HG02852 (cell line): ENCODE measurements around the gene SCYGR8.

Experiments used
- ATAC-seq: cut with Tn5 transposase; IDR thresholded peaks from one replicate; pipeline ENCODE4 v1.9.1; 2021; ENCODE audit warnings: mild to moderate bottlenecking, moderate library complexity; ENCODE audit not compliant: unreplicated experiment

Gene SCYGR8

DNA sequence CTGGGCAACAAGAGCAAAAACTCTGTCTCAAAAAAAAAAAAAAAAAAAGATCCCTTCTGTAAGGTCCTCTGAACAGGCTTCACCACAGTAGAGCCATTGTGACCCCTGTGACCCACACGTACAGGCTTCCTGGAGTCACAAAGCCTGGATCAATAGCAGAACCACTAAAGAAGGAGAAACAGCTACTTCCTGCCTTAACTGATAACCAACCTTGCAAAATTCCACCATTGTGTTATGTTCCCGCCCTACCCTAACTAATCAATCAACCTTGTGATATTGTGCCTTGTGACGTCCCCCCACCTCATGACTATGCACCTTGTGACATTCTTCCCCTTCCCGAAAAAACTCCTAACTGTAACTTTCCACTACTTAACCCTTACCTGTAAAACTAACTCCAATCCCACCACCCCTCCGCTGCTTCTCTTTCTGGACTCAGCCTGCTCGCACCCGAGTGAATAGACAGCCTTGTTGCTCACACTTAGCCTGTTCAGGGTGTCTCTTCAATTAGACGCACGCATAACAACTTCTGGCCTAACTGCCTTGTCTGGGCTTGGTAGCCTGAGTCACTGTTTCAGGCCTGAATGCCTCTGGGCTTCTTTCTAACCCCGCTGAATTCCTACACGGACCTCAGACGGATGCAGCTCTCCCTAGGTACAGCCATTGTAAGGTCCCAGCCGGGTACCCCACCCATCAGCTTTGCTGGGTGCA, 13.9 kb downstream of the SCYGR8 start:
- ATAC-seq: no peak

DNA sequence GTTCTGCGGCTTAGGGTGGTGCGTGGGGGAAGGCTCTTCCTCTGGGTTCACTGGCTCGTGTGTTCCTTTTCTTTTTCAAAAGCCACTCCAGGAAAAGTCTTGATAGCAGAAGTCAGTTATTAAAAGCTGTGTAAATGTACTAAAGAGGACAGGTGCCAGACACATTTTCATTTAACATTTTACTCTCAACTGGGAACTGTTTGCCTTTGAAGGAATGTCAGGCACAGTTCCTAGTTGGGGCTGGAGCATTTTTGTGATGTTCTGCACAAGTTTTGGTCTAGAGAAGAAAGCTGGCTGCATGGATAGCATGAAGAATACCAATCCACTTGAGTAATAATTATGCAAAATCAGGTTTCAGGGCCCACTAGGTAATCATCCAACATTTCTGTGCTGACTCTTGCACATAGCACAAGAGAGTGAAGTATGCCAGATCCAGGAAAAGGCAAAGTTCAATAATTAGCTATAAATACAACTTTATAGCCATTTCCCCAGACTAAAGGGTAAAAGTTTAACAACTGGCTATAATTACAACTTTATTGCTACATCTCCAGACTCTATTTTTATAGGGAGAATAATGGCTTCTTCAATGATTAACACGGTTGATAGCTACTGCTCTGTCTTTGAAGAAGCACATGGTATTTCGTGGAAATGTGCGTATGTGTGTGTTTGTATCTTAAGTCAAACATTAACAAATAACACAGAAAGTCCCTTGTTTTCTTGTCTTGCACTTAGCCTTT, 16.2 kb downstream of the SCYGR8 start:
- no peak for ATAC-seq

DNA sequence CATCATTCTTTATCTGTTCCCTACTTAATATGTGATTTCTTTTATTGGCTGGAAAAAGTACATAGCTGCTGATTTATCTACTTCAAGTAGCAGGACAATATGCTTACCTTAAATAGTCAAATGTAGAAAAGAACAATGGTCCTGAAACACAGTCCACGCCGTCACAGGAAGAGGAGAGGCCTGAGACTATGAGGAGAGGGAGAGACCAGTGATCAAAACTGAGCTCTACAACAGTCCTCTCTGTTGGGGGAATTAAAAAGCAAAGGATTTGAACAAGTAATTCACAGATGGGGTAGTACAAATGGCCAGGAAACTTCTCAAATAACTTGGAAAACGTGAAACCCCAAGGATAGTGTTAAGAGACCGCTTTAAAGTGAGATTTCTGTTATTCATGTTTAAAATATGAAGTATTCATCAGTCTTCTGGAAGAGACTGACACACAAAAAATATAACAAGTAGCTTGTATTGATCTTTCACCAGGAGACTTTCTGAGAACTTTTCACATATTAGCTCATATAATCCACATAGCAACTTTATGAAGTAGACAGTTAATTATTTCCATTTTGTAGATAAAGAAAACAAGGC, 20.2 kb downstream of the SCYGR8 start:
- no peak for ATAC-seq

DNA sequence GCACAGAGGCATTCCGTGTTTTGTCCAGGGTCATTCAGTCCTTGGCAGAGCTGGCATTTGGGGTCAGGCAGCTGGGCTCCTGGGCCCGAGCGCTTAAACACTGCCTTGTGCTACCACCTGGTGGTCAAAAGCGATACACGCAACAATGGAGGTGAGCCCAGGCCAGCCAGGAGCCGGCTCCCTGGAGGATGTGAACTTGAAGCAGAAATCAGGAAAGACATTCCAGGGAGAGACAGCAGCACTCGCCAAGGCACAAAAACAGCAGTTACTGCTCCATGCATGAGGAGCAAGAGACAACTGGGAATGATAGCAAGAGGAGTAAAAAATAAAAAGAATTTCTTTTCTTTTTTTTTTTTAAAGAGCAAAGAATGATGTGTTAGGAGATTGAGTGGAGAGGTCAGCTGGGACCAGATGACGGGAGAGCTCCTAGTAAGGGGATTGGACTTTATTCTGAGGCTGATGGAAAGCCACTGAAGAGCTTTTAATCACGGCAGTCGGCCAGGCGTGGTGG, 20.7 kb downstream of the SCYGR8 start:
- ATAC-seq: peak; percentile 93

DNA sequence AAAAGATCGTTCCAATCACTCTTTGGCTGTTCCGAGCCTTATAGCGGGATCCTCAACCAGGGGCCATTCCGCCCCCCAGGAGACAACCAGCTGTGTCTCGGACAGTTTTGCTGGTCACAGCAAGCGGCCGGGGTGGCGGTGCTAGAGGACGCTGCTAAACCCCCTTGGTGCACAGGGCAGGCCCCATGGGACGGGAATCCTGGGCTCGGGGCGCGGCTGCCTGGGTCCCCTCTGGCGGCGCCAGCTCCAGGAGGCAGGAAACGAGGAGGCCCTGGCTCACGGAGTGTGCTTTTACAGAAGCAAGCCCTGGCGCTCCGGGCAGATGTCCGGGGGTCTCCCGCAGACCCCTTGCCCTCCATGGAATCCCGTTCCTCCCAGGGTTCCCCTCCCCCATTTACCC, 22.1 kb downstream of the SCYGR8 start:
- no peak for ATAC-seq

DNA sequence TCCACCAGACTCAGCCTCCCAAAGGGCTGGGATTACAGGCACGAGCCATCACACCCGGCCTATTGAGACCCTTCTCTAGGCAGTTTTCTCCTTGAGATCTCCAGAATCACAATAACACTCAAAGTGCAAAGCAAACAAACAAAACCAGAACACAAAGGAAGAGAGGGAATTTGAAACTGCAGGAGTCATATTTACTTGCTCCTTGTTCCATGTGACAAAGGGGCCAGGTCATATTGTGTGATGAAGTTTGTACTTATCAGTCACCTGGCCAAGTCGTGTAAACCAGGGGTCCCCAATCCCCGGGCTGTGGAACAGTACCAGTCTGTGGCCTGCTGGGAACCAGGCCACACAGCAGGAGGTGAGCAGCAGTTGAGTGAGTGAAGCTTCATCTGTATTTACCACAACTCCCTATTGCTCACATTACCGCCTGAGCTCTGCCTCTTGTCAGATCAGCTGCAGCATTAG, 26.5 kb downstream of the SCYGR8 start:
- no peak for ATAC-seq

DNA sequence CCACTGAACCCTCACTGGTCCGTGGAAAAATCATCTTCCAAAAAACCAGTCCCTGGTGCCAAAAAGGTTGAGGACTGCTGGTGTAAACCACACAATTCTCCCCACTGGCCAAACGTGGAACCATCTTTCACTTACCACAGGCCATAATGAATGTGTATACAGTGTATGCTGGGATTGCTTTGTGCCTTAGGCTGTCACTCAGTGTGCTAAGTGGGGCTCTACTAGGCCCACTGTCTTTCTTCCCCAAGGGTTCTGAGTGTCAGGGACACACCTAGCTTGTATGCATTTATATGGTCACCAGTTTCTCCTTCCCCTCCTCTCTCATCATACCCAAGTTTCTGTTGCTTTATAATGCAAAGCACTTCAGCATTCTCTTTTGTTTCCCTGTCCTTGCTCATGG, 27.2 kb downstream of the SCYGR8 start:
- ATAC-seq: no peak

DNA sequence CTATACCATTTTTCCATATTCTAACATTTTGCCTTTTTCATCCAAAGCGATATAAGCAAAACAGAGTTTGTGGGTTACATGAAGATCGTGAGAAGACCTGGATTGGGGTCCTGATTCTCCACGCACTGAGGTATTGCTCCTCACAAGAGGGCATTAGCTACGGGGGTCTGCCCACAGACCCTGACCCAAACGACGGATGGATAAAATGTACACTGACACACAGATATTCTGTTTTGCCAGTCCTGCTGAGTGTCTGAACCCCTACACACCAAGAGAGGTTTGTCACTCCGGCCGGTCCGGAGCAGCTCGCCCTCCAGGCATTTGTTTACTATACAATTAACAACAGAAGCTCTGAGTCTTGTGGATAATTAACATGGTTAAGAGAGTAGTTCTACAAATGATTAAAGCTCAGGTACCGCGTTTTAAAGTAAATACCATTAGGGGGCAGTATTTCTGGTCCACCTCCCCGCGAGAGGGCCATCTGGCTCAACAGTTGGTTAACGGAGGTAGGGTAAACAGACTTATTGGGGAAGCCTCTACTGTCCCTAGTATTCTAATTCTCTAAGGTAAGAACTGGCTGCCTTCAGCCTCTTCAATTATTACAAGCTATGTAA, 28.4 kb downstream of the SCYGR8 start:
- ATAC-seq: peak; percentile 54

DNA sequence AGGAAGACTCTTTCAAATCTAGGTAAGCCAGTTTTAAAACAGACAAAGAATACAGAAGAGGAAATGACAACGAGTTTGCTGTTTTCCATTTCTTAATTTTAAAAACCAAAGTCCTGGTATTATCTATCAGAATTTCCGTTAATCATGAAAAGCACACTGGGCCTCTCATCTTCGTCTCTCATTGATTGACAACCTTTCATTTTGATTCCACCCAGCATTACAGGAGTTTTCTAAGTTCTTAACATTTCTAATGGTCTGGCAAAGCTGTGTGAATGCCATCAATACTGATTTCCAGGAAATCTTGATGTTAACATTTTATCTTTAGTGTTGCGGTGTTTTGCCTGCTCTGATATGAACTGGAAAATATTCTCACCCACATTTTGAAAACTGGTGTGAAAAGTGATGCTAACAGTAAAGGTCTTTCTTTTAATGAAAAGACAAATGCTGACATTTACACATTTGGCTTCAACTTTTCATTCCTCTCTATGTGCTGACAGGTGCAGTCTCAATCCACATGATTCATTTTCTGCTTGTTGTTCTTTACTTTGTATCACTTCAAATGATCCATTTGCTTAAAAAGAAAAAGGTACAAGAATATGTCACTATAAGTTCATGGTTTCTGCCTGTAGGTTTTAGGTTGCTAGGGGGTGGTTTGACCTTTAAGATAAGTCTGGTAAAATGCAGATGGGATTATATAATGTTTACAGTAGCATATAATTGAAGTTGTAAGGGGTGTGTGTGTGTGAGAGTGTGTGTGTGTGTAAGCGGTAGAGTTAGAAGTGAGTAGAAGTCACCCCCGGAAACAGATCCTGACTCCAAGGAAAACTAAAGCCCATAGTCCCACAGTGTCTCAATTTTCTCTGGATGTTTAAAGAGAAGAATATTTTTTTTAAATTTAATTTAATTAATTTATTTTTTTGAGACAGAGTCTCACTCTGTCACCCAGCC, 29.5 kb downstream of the SCYGR8 start:
- no peak for ATAC-seq

DNA sequence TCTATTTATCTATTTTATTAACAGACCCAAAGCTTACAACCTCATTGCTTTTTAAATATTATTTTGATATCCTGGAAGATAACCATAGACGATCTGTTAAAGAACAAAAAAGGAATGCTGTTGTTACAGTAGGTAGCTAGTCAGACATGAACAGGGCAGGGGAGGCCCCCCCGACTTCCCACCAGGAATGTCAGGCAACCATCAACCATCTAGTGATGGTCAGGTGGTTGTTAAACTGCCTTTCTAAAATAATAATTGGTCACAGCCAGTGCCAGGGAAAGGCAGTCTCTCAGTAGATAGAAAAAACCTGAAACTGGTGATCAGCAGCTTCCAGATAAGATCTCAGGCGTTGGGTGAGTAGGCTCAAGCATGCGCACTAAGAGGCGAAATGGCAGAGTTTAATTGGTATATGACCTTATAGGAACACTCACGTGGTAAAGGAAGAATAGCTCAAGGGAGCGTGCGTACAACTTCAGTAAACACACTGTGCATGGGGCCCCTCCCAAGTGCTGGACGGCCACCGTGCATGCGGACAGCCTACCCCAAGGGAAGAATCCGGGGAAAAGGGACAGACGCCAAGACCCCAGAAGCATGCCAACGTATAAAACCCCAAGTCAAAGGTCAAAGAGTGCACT, 35.4 kb downstream of the SCYGR8 start:
- ATAC-seq: no peak

DNA sequence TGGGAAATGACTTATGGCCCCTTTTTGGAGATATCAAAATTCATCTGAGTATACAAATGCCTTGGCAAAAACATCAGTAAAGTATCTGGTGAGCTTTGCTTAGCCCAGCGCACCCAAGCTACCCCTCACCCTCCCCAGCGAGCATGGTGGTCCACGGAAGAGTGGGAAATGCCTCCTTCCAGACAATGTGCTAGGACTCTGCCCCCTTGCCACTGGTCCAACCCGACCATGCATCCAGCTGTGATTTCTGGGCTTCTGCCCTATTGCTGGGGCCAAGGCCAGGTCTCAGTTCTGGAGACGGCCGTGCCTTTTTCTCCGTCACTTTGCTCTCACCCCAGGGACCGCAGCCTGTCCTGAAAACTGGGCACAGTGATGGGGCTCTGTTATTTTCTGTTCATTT, 36.1 kb downstream of the SCYGR8 start:
- no peak for ATAC-seq

DNA sequence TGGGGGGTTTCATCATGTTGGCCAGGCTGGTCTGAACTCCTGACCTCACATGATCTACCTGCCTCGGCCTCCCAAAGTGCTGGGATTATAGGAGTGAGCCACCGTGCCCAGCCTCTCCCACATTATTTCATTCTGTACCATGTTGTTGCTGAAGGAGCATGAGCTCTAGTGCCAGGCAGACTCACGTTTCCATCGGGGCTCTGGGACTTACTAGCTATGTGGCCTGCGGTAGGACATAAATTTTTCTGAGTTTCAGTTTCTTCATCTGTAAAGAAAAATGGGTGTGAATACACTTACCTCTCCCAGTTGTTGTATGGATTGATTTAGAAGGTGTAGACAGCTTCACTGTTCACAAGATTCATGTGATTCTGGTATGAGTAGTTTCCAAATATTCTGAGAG, 37.1 kb downstream of the SCYGR8 start:
- ATAC-seq: peak; percentile 49

DNA sequence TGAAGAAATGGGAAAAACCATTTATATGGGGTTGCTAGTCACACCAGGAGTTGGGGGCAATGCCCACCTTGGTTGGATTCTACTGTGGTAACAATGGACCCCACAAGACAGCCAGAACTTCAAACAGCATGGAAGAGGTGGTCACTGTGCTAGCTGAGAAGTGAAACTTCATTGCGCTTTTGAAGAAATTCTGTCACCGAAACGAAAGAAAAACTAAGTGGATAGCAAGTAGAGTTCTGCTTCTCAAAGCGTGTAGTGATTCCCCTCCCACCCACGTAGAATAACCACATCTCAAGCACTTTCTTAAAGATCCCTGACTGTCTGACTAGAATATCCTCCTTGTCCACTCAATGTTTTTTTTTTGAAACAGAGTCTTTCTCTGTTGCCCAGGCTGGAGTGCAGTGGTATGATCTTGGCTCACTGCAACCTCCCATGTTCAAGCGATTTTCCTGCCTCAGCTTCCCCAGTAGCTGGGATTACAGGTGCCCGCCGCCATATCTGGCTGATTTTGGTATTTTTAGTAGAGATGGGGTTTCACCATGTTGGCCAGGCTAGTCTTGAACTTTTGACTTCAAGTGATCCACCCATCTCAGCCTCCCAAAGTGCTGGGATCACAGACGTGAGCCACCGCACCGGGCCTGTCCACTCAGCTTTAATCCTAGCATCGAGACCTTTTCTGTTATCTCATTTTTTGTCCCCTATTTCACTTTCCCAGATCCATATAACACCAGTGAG, 37.9 kb downstream of the SCYGR8 start:
- ATAC-seq: peak; percentile 95

DNA sequence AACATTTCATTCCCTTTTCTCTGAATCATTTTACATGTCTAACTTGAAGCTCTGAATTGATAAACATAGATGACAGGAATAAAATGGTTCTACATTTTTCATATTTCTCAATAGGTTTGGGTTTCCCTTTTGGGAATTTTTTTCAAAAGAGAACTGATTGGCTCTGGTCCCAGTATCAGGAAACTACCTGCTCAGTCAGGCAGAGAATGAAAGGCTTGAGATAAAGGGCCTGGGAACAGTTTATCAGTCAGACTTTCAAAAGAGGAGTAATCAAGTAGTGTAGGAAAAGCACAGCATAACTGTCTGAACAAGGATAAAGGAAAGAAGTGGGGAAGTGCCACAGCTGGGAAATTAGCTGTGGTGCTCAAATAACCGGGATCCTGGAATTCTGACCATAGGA, 39.6 kb downstream of the SCYGR8 start:
- no peak for ATAC-seq

DNA sequence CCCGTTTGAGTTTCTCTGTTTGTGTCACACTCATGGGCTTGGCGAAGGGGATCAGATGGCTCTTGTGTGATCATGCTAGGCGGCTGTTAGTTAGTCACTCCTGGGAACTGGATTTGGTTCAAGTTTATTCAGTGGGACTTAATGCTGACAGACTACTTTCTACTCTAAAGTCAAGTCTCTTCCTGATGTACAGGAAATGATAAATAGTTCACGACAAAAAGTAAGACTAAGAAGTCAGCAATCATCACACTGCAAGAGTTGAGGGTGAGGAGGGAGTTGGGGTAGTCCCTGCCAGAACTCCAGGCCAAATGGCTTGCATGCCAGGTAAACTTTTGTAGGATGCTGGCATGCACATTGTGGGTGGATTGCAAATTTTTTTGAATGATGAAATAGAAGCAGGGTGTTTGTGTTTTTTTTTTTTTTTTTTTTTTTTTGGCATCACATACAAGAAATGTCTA, 42.9 kb downstream of the SCYGR8 start:
- no peak for ATAC-seq

DNA sequence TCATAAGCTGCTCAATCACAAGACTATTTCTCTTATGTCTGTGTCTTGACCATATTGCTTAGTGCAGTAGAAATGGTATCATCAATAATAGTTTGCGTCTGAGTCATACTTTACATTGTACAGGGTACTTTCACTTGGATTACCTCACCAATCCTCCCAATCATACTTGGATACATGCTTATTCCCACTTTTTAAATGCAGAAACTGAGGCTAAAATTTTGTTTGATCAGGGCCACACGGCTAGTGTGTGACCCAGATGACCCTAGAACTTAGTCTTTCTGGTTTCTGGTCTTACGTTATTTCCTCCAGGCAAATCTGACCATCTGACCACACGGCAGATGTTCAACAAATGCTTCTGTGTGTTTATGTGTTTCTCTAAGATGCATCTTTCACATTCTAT, 44.1 kb downstream of the SCYGR8 start:
- no peak for ATAC-seq

DNA sequence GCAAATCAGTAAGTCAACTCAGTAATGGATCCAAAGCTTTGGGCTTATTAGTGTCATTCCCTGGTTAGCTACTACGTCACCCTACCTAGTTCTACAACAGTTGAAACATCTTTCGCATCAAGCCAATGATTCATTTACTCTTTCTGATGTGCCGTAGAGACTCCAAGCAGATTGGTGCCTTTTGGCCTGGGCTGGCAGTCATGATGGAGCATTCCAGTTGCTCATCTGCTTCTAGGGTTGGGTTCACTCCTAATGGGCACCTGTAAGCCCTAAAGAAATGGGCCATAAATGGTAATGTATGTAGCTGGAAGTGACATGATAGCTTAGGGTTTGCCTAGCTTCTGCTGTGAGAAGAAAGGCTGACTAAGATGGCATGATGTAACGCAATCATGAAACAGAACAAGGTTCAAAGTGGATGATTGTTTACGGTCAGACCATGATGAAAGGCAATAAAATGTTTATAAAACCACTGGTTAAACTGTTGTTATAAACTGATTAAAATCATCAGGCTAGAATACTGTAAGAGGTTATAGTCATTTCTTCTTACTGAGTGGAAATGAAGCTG, 47.5 kb downstream of the SCYGR8 start:
- no peak for ATAC-seq
